SH-SY5Y (cell line): Measurements from ENCODE around the gene TAF11L12.
"Not testable (repeated sequence)": the region's sequence is repeated elsewhere in the genome, so short reads cannot be mapped to it uniquely, and the experiment has no call there.

Experiments
- GATA2 ChIP-seq: IDR thresholded peaks from 2 replicates; pipeline ENCODE4 v1.6.1; 2011; ENCODE audit warnings: mild to moderate bottlenecking, low read depth, low read length
- GATA3 ChIP-seq: IDR thresholded peaks from 2 replicates; pipeline ENCODE4 v1.6.1; 2011; ENCODE audit warnings: low read depth, mild to moderate bottlenecking, low read length, moderate library complexity

- TF ChIP-seq GATA3, GATA2: not testable (repeated sequence)
These were observed 6.3 kb upstream of the TAF11L12 start, which contains the start of gene TAF11L11 for GRCh38 chr5:17603880-17604279.
